K562 treated with DMSO at 1 percent for 24 hours (cell line): ENCODE measurements around the gene SAV1. TPM values are rescaled to one million over a fixed set of nuclear protein-coding genes. Genes with fewer than 3 reads are reported as not detected.

Experiments used
- total RNA-seq: library from RNA; unstranded; fragments of 300-600 nt; gene quantifications from 2 replicates; pipeline ENCODE4 v1.2.3, GENCODE V29; 2022; ENCODE audit warnings: low read depth; ENCODE audit not compliant: insufficient read depth

Gene SAV1
- total RNA-seq: 12.3 and 14.9 TPM in 2 replicates

DNA sequence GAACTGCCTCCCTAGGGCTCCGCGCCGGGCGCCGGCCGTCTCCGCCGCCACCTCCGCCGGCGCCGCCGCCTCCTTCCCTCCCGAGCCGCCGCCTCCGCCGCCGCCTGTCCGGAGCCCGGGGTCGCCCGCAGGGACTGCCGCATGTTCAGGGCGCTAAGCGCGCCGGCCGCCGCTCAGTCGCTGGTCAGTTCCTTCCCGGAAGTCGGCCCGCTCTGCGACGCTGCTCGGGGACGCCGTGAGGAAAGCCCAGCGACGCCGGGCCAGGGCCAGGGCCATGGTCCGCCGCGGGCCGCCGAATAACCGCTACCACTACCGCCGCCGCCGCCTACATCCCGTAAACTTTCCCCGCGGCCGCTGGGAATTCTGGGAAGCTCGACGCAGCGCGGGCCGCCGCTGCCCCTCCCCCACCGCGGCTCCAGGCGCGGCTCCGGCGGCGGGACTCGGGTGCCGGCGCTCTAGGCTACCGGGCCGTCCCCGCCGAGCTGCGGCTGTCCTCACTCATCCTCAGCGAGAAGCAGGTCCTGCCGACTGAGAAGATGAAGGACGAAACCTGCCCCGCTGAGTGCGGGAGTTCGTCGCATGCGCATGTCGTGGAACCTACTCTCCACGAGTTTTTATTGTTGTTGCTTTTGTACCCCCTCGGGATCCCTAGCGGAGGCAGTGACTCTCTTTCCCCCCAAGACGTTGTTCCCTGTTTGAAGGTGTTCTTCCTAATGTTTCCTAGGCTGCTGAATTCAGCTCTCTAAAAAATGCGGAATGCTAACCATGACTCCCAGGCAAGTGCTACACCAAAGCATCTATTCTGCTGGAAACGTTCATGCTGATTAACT, at the start of gene SAV1:
Gene SAV1 (minus strand): TSS at position 311 of the 830 bp plus-strand sequence. CDS start 339 bp downstream, outside the sequence.

Other genes starting within 250 kb of the SAV1 start
- gene MAP4K5, start 135.7 kb downstream of the SAV1 start, total RNA-seq: 15.0 and 28.6 TPM in 2 replicates
- 0.25 TPM in 1 of 2 replicates, not detected in the other for gene ATL1, start 108.2 kb downstream of the SAV1 start, total RNA-seq
- 2.6 and 3.5 TPM in 2 replicates for gene NIN, start 162.9 kb upstream of the SAV1 start, total RNA-seq
- not detected in 2 replicates for gene ABHD12B, start 203.7 kb upstream of the SAV1 start, total RNA-seq